A549 (cell line): ENCODE measurements around the gene SLC19A1. TPM values are rescaled to one million over a fixed set of nuclear protein-coding genes. Genes with fewer than 3 reads are reported as not detected.

Experiments
- ATAC-seq, 2 experiments: fragments of 200-7000 bp in 1 of 2; fragments of >200 bp in 1 of 2; cut with Nextera tagmentation in 1 of 2; cut with Tn5 transposase in 1 of 2; 3 replicates each; pipeline versions ENCODE4 v1.8.0 to v1.9.1; 2018 to 2020; ENCODE audit warnings: mild to moderate bottlenecking in 1 of 2, moderate library complexity in 1 of 2
- CTCF ChIA-PET: fragments of 300-600 bp; sonication (Branson Sonifier 250); formaldehyde crosslinking; extraction: SDS; loops from one replicate; lab custom pipeline; 2021; ENCODE audit warnings: antibody characterized with exemption, inconsistent platforms; lab: Yijun Ruan, JAX
- POLR2A ChIA-PET: fragments of 350-600 bp; formaldehyde crosslinking; extraction: SDS; loops from one replicate; lab custom pipeline; 2021; ENCODE audit warnings: antibody characterized with exemption, inconsistent platforms; lab: Yijun Ruan, JAX
- DNase-seq, 2 experiments: peaks; one replicate each; pipeline versions ENCODE4 v3.0.0 to v3.0.0-alpha.2; 2011 to 2016; ENCODE audit warnings: low read depth in 1 of 2, low spot score in 1 of 2
- FAIRE-seq: peaks from 2 replicates; lab custom pipeline; 2011; peaks lifted over from hg19 to GRCh38; lab: Jason Lieb, UNC
- H3K27ac ChIP-seq, 2 experiments: fragments of >200 bp; sonication (Bioruptor Twin); formaldehyde crosslinking; 3 replicates each; pipeline ENCODE4 v1.5.1; 2016 to 2017
- H3K4me1 ChIP-seq: fragments of >200 bp; sonication (Bioruptor Twin); formaldehyde crosslinking; 3 replicates; pipeline ENCODE4 v1.6.1; 2016
- H3K4me2 ChIP-seq: fragments of >200 bp; sonication (Bioruptor Twin); formaldehyde crosslinking; 3 replicates; pipeline ENCODE4 v1.6.1; 2016
- H3K4me3 ChIP-seq: fragments of >200 bp; sonication (Bioruptor Twin); formaldehyde crosslinking; 3 replicates; pipeline ENCODE4 v1.5.1; 2016
- H3K9me3 ChIP-seq: fragments of >200 bp; sonication (Bioruptor Twin); formaldehyde crosslinking; 3 replicates; pipeline ENCODE4 v1.6.1; 2016
- ATOH8 ChIP-seq: fragments of 250-450 bp; sonication (Bioruptor Pico); IDR thresholded peaks from 2 replicates; pipeline ENCODE4 v1.5.0; 2020; ENCODE audit warnings: low read depth, mild to moderate bottlenecking, moderate library complexity
- CBX8 ChIP-seq: fragments of 200-600 bp; sonication (generic); IDR thresholded peaks from 2 replicates; pipeline ENCODE4 v1.6.1; 2016
- CHD4 ChIP-seq: fragments of 200-600 bp; sonication (generic); IDR thresholded peaks from 2 replicates; pipeline ENCODE4 v1.6.1; 2016; ENCODE audit warnings: antibody characterized with exemption, mild to moderate bottlenecking, borderline replicate concordance
- EP300 ChIP-seq, 2 experiments: fragments of >200 bp; sonication (Bioruptor Twin); formaldehyde crosslinking; IDR thresholded peaks; 2 replicates in 1 of 2; 3 replicates in 1 of 2; pipeline ENCODE4 v1.6.1; 2016 to 2017
- ESRRA ChIP-seq: fragments of 150-350 bp; IDR thresholded peaks from 2 replicates; pipeline ENCODE4 v1.6.1; 2014; ENCODE audit warnings: mild to moderate bottlenecking, low read length, borderline replicate concordance
- FOXS1 ChIP-seq: fragments of 250-450 bp; sonication (Bioruptor Pico); IDR thresholded peaks from 2 replicates; pipeline ENCODE4 v1.5.0; 2020; ENCODE audit warnings: mild to moderate bottlenecking, moderate library complexity
- HDAC2 ChIP-seq: fragments of 200-600 bp; sonication (generic); IDR thresholded peaks from 2 replicates; pipeline ENCODE4 v1.6.1; 2016
- HEYL ChIP-seq: fragments of 250-450 bp; sonication (Bioruptor Pico); IDR thresholded peaks from 2 replicates; pipeline ENCODE4 v1.8.0; 2021; ENCODE audit warnings: mild to moderate bottlenecking, moderate library complexity
- HOXA7 ChIP-seq: fragments of 250-450 bp; sonication (Bioruptor Pico); IDR thresholded peaks from 2 replicates; pipeline ENCODE4 v1.5.0; 2020; ENCODE audit warnings: mild to moderate bottlenecking, moderate library complexity
- HOXB13 ChIP-seq: fragments of 250-450 bp; sonication (Bioruptor Pico); IDR thresholded peaks from 2 replicates; pipeline ENCODE4 v1.5.0; 2020; ENCODE audit warnings: low read depth, mild to moderate bottlenecking, moderate library complexity
- JUNB ChIP-seq: fragments of >200 bp; sonication (Bioruptor Twin); formaldehyde crosslinking; IDR thresholded peaks from 2 replicates; pipeline ENCODE4 v1.6.1; 2016
- KDM1A ChIP-seq: fragments of 200-600 bp; sonication (generic); IDR thresholded peaks from 2 replicates; pipeline ENCODE4 v1.6.1; 2016; ENCODE audit warnings: low read depth, mild to moderate bottlenecking
- MAZ ChIP-seq: fragments of 150-350 bp; IDR thresholded peaks from 2 replicates; pipeline ENCODE4 v1.6.1; 2014; ENCODE audit warnings: antibody characterized with exemption, low read depth, low read length, borderline replicate concordance
- MYC ChIP-seq: IDR thresholded peaks from 2 replicates; pipeline ENCODE4 v1.6.1; 2012; ENCODE audit warnings: mild to moderate bottlenecking, inconsistent platforms, low read length, improper control_type of control experiment, borderline replicate concordance
- NFE2L2 ChIP-seq: fragments of 150-350 bp; conservative IDR thresholded peaks from 2 replicates; pipeline ENCODE4 v1.6.1; 2014; ENCODE audit warnings: low read length
- NR3C1 ChIP-seq: fragments of >200 bp; sonication (Bioruptor Twin); formaldehyde crosslinking; IDR thresholded peaks from 3 replicates; pipeline ENCODE4 v1.6.1; 2017
- POLR2A ChIP-seq: IDR thresholded peaks from 2 replicates; pipeline ENCODE4 v1.6.1; 2012; ENCODE audit warnings: mild to moderate bottlenecking, low read length
- REST ChIP-seq: fragments of 200-600 bp; sonication (generic); IDR thresholded peaks from 2 replicates; pipeline ENCODE4 v1.6.1; 2016; ENCODE audit warnings: antibody characterized with exemption, mild to moderate bottlenecking, moderate library complexity
- RFX5 ChIP-seq: fragments of 450-650 bp; IDR thresholded peaks from 2 replicates; pipeline ENCODE4 v1.7.1; 2014; ENCODE audit warnings: antibody characterized with exemption, mild to moderate bottlenecking, moderate library complexity
- RNF2 ChIP-seq: fragments of 200-600 bp; sonication (generic); IDR thresholded peaks from 2 replicates; pipeline ENCODE4 v1.6.1; 2016; ENCODE audit warnings: low read depth, mild to moderate bottlenecking, antibody characterized with exemption, moderate library complexity, borderline replicate concordance
- TFCP2L1 ChIP-seq: fragments of 250-450 bp; sonication (Bioruptor Pico); IDR thresholded peaks from 2 replicates; pipeline ENCODE4 v1.5.0; 2021; ENCODE audit warnings: mild to moderate bottlenecking
- TP53 ChIP-seq: fragments of 250-450 bp; sonication (Bioruptor Pico); IDR thresholded peaks from 2 replicates; pipeline ENCODE4 v1.5.0; 2021; ENCODE audit warnings: mild to moderate bottlenecking, moderate library complexity
- ZFP36 ChIP-seq: fragments of 450-650 bp; IDR thresholded peaks from 2 replicates; pipeline ENCODE4 v1.6.1; 2014; ENCODE audit warnings: borderline replicate concordance; ENCODE audit not compliant: partially characterized antibody
- WGBS: methylation state at CpG from one replicate; pipeline ENCODE4 v1.1.6; 2017; ENCODE audit errors: missing lambda C conversion rate; 5-methylcytosine and 5-hydroxymethylcytosine counted together
- polyA plus RNA-seq, 4 experiments: library from polyadenylated mRNA; depleted of rRNA in 3 of 4; stranded (reverse); fragments of >200 nt; fragmentation: RNase III in 1 of 4; extraction: RNeasy Plus Mini Kit Qiagen cat#74134 plus additional on column Dnase treatment in 1 of 4; gene quantifications; 2 replicates in 3 of 4; 3 replicates in 1 of 4; pipeline ENCODE4 v1.2.3, GENCODE V29; 2011 to 2017

Gene SLC19A1
- polyA plus RNA-seq, 2 of the 4 experiments (the other 2 are of a cell fraction), result 9.8 to 14.0 TPM

GRCh38 chr21:45537746-45538291 lies 4.4 kb downstream of the SLC19A1 start:
- no peak for DNase-seq

GRCh38 chr21:45537111-45537745 lies 5.0 kb downstream of the SLC19A1 start:
- FAIRE-seq, result no peak
- POLR2A ChIA-PET, result no interaction called here
- Histone ChIP-seq H3K4me3 (no peak overlapping the region), H3K27ac (no peak overlapping the region), H3K4me1 (peaks cover 7% of the 10 kb centered on the region; the same call in 2 of the 3 replicates), H3K9me3 (no peaks in the 10 kb centered on the region), H3K4me2 (no peak overlapping the region)
- 89% methylated on average over 10 of the region's 37 CpGs for WGBS
- DNase-seq, result no peak
- CTCF ChIA-PET, result interaction anchor here (0.6 kb wide), 1 partner anchor 296 kb away, joined by 3 read pairs; no protein-coding TSS in a partner anchor
- ATAC-seq, result no peak
- TF ChIP-seq ESRRA, result no peak
- no peak for TF ChIP-seq CHD4
- no peak for TF ChIP-seq ATOH8 (CRISPR knock-in tag)
- no peak for TF ChIP-seq KDM1A
- no peak for TF ChIP-seq ZFP36
- TF ChIP-seq REST, result no peak
- TF ChIP-seq JUNB, result no peak
- TF ChIP-seq NFE2L2, result no peak
- no peak for TF ChIP-seq POLR2A

More at GRCh38 chr21:45537746-45538291, 4.4 kb downstream of the SLC19A1 start:
- CTCF ChIA-PET, result interaction anchor here (0.6 kb wide), 1 partner anchor 297 kb away, joined by 3 read pairs; no protein-coding TSS in a partner anchor
- no peak for TF ChIP-seq CHD4
- no peak for TF ChIP-seq RNF2
- TF ChIP-seq, all 56 proteins: peak for 0
- Histone ChIP-seq H3K4me3 (no peak overlapping the region), H3K4me1 (peaks cover 8% of the 10 kb centered on the region; the same call in 2 of the 3 replicates), H3K27ac (no peak overlapping the region), H3K9me3 (no peaks in the 10 kb centered on the region), H3K4me2 (no peak overlapping the region)
- POLR2A ChIA-PET, result no interaction called here
- ATAC-seq, result no peak
- 86% methylated on average over 19 of the region's 27 CpGs for WGBS
- no peak for FAIRE-seq

- 86% methylated on average over 23 of the region's 31 CpGs for WGBS
- Histone ChIP-seq H3K4me3 (no peak overlapping the region), H3K4me2 (no peak overlapping the region), H3K4me1 (peaks cover 7% of the 10 kb centered on the region; the same call in 2 of the 3 replicates), H3K27ac (no peak overlapping the region), H3K9me3 (no peaks in the 10 kb centered on the region)
- no peak for TF ChIP-seq ESRRA
- TF ChIP-seq HDAC2, result no peak
- no peak for TF ChIP-seq TFCP2L1 (CRISPR knock-in tag)
- TF ChIP-seq HOXA7 (CRISPR knock-in tag), result no peak
- TF ChIP-seq NR3C1, result no peak
- TF ChIP-seq MAZ, result no peak
- TF ChIP-seq CBX8, result no peak
- TF ChIP-seq TP53, result no peak
- TF ChIP-seq POLR2A, result no peak
- TF ChIP-seq HOXB13 (CRISPR knock-in tag), result no peak
- TF ChIP-seq FOXS1 (CRISPR knock-in tag), result no peak
- no peak for TF ChIP-seq ATOH8 (CRISPR knock-in tag)
- TF ChIP-seq MYC, result no peak
- no peak for TF ChIP-seq JUNB
- no peak for TF ChIP-seq HEYL (CRISPR knock-in tag)
- no peak for TF ChIP-seq RFX5
- TF ChIP-seq RNF2, result no peak
- no peak for TF ChIP-seq EP300 (IDR thresholded peaks at IDR 0.05)
- DNase-seq (no peak), FAIRE-seq (no peak), ATAC-seq (no peak)
- ChIA-PET POLR2A (no interaction called here), CTCF (no interaction called here)
Measured at GRCh38 chr21:45536301-45537081, 5.7 kb downstream of the SLC19A1 start.
